GM19193 (cell line): ENCODE results near the gene RFX6.

Experiments
- POLR2A ChIP-seq: IDR thresholded peaks from 4 replicates; pipeline ENCODE4 v1.6.1; 2011; ENCODE audit not compliant: insufficient read depth, insufficient read length; ENCODE audit errors: extremely low read depth

The RFX6 gene

GRCh38 chr6:116876635-116877611, at the start of gene RFX6:
RFX6 (plus strand) TSS chr6:116877242; CDS start chr6:116877276, 34 bp downstream.
- no peak for TF ChIP-seq POLR2A

- no peak for TF ChIP-seq POLR2A
These were observed 49.3 kb upstream of the RFX6 start for GRCh38 chr6:116827561-116828240.

- TF ChIP-seq POLR2A: no peak
These were observed 48.1 kb upstream of the RFX6 start, which contains the start of gene GPRC6A for GRCh38 chr6:116828983-116829382. GPRC6A (minus strand) TSS chr6:116829083; CDS start chr6:116829013, 70 bp downstream.

GRCh38 chr6:116836606-116837342, 40.3 kb upstream of the RFX6 start:
- TF ChIP-seq POLR2A: no peak

GRCh38 chr6:116840091-116840490, 37.0 kb upstream of the RFX6 start:
- no peak for TF ChIP-seq POLR2A

GRCh38 chr6:116842459-116842858, 34.6 kb upstream of the RFX6 start:
- no peak for TF ChIP-seq POLR2A

- TF ChIP-seq POLR2A: no peak
These were observed 29.8 kb upstream of the RFX6 start for GRCh38 chr6:116847227-116847626.

- no peak for TF ChIP-seq POLR2A
These were observed 19.0 kb upstream of the RFX6 start for GRCh38 chr6:116858060-116858459.

- TF ChIP-seq POLR2A: no peak
These were observed 17.8 kb upstream of the RFX6 start for GRCh38 chr6:116859264-116859663.

- no peak for TF ChIP-seq POLR2A
These were observed 10.7 kb upstream of the RFX6 start for GRCh38 chr6:116866281-116866871.

GRCh38 chr6:116872771-116873170, 4.3 kb upstream of the RFX6 start:
- TF ChIP-seq POLR2A: no peak

- no peak for TF ChIP-seq POLR2A
These were observed 935 bp upstream of the RFX6 start for GRCh38 chr6:116876107-116876506.

GRCh38 chr6:116877743-116878142, 701 bp downstream of the RFX6 start:
- TF ChIP-seq POLR2A: no peak

GRCh38 chr6:116881236-116881635, 4.2 kb downstream of the RFX6 start:
- no peak for TF ChIP-seq POLR2A

- TF ChIP-seq POLR2A: no peak
These were observed 6.0 kb downstream of the RFX6 start for GRCh38 chr6:116883005-116883404.

- no peak for TF ChIP-seq POLR2A
These were observed 7.5 kb downstream of the RFX6 start for GRCh38 chr6:116884530-116884929.

GRCh38 chr6:116887168-116887567, 10.1 kb downstream of the RFX6 start:
- no peak for TF ChIP-seq POLR2A
